Stomach (tissue), 4 donors: ENCODE measurements around the gene FOXN3.

Source experiments
- CTCF ChIP-seq, 7 experiments: fragments of 450-650 bp in 4 of 7; fragments of 200-600 bp in 3 of 7; sonication (generic) in 3 of 7; IDR thresholded peaks; one replicate each; pipeline ENCODE4 v1.5.1; 2016 to 2019; ENCODE audit warnings: antibody characterized with exemption in 7 of 7, control low read depth in 2 of 7, mild to moderate bottlenecking in 1 of 7
- POLR2A ChIP-seq, 4 donors: fragments of 450-650 bp; IDR thresholded peaks; one replicate each; pipeline ENCODE4 v1.6.1; 2016; ENCODE audit warnings: antibody characterized with exemption in 4 of 4, control low read depth in 2 of 4, mild to moderate bottlenecking in 1 of 4, moderate library complexity in 1 of 4

- TF ChIP-seq CTCF (IDR thresholded peaks at IDR 0.05) (no peak), POLR2A (IDR thresholded peaks at IDR 0.05) (no peak)
These were observed 232.1 kb downstream of the FOXN3 start for GRCh38 chr14:89184952-89185351.
